SH-SY5Y (cell line): Measurements from ENCODE around the gene CHMP6.

Source experiments
- GATA2 ChIP-seq: IDR thresholded peaks from 2 replicates; pipeline ENCODE4 v1.6.1; 2011; ENCODE audit warnings: mild to moderate bottlenecking, low read depth, low read length
- GATA3 ChIP-seq: IDR thresholded peaks from 2 replicates; pipeline ENCODE4 v1.6.1; 2011; ENCODE audit warnings: low read depth, mild to moderate bottlenecking, low read length, moderate library complexity

DNA sequence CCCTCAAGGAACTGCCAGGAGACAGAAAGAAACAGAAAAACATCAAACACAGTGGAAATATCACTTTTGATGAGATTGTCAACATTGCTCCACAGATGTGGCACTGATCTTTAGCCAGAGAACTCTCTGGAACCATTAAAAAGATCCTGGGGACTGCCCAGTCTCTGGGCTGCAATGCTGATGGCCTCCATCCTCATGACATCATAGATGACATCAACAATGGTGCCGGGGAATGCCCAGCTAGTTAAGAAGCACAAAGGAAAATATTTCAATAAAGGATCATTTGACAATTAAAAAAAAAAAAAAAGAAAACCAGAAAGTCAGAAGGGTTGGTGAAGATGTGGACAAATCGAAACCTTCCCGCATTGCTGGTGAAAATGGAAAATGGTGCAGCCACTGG is 14.9 kb upstream of the CHMP6 start:
- TF ChIP-seq GATA2 (no peak), GATA3 (no peak)
